Cardiac muscle cell (in vitro differentiated cells and primary cell): ENCODE results near the gene KNCN. TPM values are rescaled to one million over a fixed set of nuclear protein-coding genes. Genes with fewer than 3 reads are reported as not detected.

Experiments used
- DNase-seq, 2 donors: peaks; one replicate each; pipeline versions ENCODE4 v3.0.0 to v3.0.0-alpha.2; 2010 to 2017; ENCODE audit warnings: low read depth in 1 of 2, low spot score in 1 of 2
- H3K27ac ChIP-seq: fragments of 200-600 bp; sonication (generic); 2 replicates; pipeline ENCODE4 v1.5.1; 2016
- H3K27me3 ChIP-seq: fragments of 200-600 bp; sonication (generic); 2 replicates; pipeline ENCODE4 v1.6.0; 2016; ENCODE audit warnings: control low read depth
- H3K36me3 ChIP-seq: fragments of 200-600 bp; sonication (generic); 2 replicates; pipeline ENCODE4 v1.5.1; 2016; ENCODE audit warnings: control low read depth
- H3K4me1 ChIP-seq: fragments of 200-600 bp; sonication (generic); 2 replicates; pipeline ENCODE4 v1.8.1; 2017; ENCODE audit warnings: low read depth, mild to moderate bottlenecking, mixed run types
- H3K4me3 ChIP-seq: fragments of 200-600 bp; sonication (generic); 2 replicates; pipeline ENCODE4 v1.5.1; 2016; ENCODE audit warnings: mild to moderate bottlenecking
- H3K9me3 ChIP-seq: fragments of 200-600 bp; sonication (generic); 2 replicates; pipeline ENCODE4 v1.5.1; 2017; ENCODE audit warnings: low read depth, mild to moderate bottlenecking, control low read depth
- polyA plus RNA-seq: library from polyadenylated mRNA; unstranded; fragments of >200 nt; fragmentation: Nextera tagmentation; extraction: Ambion mirVana; gene quantifications from 2 replicates; pipeline ENCODE4 v1.2.1, GENCODE V29; 2016
- total RNA-seq: library from RNA; depleted of rRNA; stranded (reverse); fragments of >200 nt; gene quantifications from 2 replicates; pipeline ENCODE4 v1.2.3, GENCODE V29; 2016
- TF ChIP-seq, protein P1 (sequence below): IDR thresholded peaks from 2 replicates; pipeline ENCODE4 v1.5.1; 2012; ENCODE audit warnings: low read depth, mild to moderate bottlenecking, low read length

KNCN gene
- total RNA-seq, result not detected in 2 replicates
- polyA plus RNA-seq, result not detected in 2 replicates

DNA sequence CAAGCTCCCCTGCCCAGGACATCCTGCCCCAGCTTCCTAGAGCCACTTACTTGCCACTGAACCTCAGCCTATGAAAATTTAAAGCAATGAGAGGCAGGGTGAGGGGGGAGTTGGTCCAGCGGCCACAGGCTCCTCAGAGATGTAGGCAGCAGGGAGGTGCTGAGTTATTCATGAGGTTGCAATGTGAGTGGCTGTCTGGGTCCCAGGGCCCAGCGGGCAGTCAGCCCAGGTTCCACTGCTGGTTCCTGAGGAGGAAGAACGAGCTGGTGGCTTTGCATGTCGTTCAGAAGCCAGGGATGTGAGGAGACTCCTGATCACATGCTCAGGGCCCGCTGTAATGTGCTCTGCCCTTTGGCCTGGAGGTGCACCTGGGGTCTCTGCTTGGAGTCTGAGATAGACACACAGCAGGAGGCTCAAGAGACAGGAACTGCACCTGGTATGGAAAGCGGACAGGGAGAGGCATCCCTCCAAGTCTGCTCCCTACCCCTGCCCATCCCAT is at the start of gene KNCN:
KNCN (minus strand) TSS at position 51 of the 499 bp plus-strand sequence. CDS start 432 bp downstream, outside the sequence.
- no peaks in the 10 kb centered on the region for H3K4me1 ChIP-seq
- no peak within 1 kb of the TSS for H3K4me3 ChIP-seq
- TF ChIP-seq, protein P1, sequence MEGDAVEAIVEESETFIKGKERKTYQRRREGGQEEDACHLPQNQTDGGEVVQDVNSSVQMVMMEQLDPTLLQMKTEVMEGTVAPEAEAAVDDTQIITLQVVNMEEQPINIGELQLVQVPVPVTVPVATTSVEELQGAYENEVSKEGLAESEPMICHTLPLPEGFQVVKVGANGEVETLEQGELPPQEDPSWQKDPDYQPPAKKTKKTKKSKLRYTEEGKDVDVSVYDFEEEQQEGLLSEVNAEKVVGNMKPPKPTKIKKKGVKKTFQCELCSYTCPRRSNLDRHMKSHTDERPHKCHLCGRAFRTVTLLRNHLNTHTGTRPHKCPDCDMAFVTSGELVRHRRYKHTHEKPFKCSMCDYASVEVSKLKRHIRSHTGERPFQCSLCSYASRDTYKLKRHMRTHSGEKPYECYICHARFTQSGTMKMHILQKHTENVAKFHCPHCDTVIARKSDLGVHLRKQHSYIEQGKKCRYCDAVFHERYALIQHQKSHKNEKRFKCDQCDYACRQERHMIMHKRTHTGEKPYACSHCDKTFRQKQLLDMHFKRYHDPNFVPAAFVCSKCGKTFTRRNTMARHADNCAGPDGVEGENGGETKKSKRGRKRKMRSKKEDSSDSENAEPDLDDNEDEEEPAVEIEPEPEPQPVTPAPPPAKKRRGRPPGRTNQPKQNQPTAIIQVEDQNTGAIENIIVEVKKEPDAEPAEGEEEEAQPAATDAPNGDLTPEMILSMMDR, result no peak
- DNase-seq, result no peak
- H3K9me3 ChIP-seq, result no peaks in the 10 kb centered on the region
- no peak within 1 kb of the TSS for H3K27ac ChIP-seq
- H3K27me3 ChIP-seq, result peaks cover 10% of the 10 kb centered on the region
- H3K36me3 ChIP-seq, result no peaks in the 10 kb centered on the region

DNA sequence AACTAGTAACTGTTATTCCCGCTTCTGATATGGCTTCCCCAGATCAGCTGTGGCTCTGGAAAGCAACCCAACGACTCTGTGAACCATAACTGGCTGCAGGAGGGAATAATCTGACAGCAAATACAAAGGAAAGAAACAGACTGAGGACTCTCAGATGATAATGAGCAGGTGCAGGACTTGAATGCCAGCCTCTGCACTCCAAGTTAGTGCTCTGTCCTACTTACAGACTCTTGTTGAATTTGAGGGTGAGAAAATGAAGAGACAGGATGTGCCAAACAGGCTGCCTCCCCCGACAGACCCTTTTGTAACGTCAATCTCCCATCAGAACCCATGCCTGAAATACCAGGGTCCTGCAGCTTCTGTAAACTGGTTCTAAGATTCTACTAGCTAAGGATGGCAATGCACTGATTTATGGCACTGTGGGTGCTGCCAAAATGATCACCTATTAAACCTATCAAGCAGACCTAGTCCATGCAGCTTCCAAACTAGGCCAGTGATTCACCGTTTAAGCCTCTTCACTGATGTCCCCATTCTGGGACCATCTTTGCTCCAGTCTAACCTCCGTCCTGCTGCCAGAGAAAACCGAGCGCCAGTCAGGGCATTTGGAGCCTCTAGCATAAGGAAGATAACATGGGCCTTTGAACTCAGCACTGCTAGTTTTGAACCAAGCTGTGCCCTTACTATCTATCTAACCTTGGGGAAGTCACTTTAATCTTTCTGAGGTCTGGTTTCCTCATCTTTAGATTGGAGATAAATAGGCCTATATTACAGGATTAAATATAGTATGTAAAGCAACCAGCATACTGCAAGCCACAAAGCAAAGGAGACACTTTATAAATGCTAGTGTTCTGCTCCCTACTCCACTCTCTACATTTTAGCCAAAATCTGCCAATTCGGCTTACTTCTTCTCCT is 47.9 kb upstream of the KNCN start:
- Histone ChIP-seq H3K27me3 (no peaks in the 10 kb centered on the region), H3K27ac (no peak overlapping the region)
- TF ChIP-seq, protein P1, result no peak

DNA sequence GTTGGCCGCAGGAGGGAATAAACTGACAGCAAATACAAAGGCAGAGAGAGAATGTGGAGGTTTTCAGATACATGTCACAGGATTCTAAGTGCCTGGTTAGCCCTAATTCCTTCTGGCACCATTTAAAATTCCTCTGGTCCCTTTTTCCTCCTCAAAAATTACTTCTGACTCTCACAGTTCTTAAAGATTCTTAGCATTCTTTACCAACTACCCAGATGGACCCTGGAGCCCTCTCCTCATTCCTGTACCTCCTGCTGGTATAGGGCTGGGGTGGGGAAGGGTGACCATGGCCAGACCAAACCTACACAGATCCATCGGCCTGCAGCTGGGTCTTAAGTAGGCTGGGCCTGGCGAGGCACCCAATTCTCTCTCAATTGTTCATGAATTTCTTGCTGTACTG is 45.4 kb upstream of the KNCN start:
- no peak overlapping the region for H3K27ac ChIP-seq
- no peak overlapping the region for H3K4me3 ChIP-seq
- no peaks in the 10 kb centered on the region for H3K27me3 ChIP-seq
- H3K9me3 ChIP-seq, result no peaks in the 10 kb centered on the region
- TF ChIP-seq, protein P1, result no peak
- peaks cover 2% of the 10 kb centered on the region for H3K36me3 ChIP-seq
- H3K4me1 ChIP-seq, result no peaks in the 10 kb centered on the region
- DNase-seq, result no peak

More for the DNA sequence above, 47.9 kb upstream of the KNCN start:
- H3K9me3 ChIP-seq, result no peaks in the 10 kb centered on the region
- no peak overlapping the region for H3K4me3 ChIP-seq
- DNase-seq, result no peak
- H3K4me1 ChIP-seq, result no peaks in the 10 kb centered on the region
- no peaks in the 10 kb centered on the region for H3K36me3 ChIP-seq

GRCh38 chr1:46596036-46596435 is 44.6 kb upstream of the KNCN start:
- Histone ChIP-seq H3K4me1 (no peaks in the 10 kb centered on the region), H3K36me3 (peaks cover 2% of the 10 kb centered on the region), H3K27me3 (no peaks in the 10 kb centered on the region), H3K4me3 (no peak overlapping the region), H3K9me3 (no peaks in the 10 kb centered on the region), H3K27ac (no peak overlapping the region)
- TF ChIP-seq, protein P1, result no peak
- DNase-seq, result no peak

GRCh38 chr1:46595127-46595526 is 43.7 kb upstream of the KNCN start:
- DNase-seq, result no peak
- no peak overlapping the region for H3K27ac ChIP-seq
- H3K4me3 ChIP-seq, result no peak overlapping the region
- TF ChIP-seq, protein P1, result no peak
- peaks cover 2% of the 10 kb centered on the region for H3K36me3 ChIP-seq
- no peaks in the 10 kb centered on the region for H3K27me3 ChIP-seq
- no peaks in the 10 kb centered on the region for H3K4me1 ChIP-seq
- no peaks in the 10 kb centered on the region for H3K9me3 ChIP-seq
